GM15510 (cell line): ENCODE measurements around the gene HDAC9.

Source experiments
- POLR2A ChIP-seq: IDR thresholded peaks from 3 replicates; pipeline ENCODE4 v1.6.1; 2011; ENCODE audit warnings: borderline replicate concordance; ENCODE audit not compliant: insufficient read length; ENCODE audit errors: extremely low read depth

HDAC9 gene

DNA sequence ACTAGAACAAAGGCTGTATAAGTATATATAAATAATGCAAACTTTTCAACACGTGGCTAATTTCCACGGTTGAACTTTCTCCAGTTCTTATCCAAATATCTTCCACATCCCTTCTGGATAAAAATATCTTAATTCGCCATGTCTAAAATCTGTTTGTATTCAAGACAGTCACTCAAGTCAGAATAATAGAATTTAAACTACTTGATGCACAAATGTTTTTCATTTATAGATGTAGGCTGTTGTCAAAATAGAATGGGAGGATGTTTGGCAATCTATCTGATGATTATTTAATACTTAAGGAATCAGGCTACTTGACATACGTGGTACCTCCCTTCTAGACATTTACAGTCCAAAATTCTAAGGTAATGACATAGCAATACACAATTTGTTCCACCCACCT is 417.6 kb downstream of the HDAC9 start:
- TF ChIP-seq POLR2A: no peak

DNA sequence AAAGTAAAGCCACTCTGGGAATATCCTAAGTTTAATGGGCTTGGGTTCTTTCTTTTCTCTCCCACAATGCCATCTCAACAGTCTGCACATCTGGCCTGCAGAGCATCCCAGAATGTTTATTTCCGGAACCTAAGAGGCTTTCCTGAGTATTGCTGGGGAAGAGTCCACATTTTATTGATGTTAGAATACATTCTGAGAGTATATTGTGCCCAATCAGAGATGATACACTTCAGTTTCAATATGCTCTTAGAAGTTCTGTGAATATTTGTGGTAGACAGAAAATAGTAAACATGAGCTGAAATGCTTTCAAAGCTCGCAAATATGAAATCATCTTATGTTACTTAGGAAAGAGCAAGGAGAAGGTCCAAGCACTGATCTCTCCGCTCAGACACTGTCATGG is 421.3 kb downstream of the HDAC9 start:
- TF ChIP-seq POLR2A: no peak

DNA sequence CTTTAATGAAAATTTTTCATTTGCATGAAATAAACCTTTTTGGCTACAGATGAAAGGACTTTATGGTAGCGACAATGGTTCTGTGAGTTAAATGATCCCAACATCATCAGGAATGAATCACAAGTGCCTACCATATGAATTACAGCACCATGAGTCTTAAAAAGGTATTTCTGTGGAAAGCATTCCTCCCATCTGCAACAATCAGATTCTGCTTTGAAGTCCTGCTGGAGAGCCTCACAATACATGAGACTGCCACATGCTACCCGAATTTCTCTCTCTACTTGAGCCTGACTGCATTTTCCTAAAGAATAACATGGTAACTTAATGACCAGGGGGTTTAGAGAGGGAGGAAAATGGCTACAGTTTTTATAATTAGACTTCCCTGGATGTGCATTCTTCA is 431.6 kb downstream of the HDAC9 start:
- TF ChIP-seq POLR2A: no peak

GRCh38 chr7:18936265-18936664 is 440.7 kb downstream of the HDAC9 start:
- TF ChIP-seq POLR2A: no peak

GRCh38 chr7:18939771-18940592 is 444.4 kb downstream of the HDAC9 start:
- no peak for TF ChIP-seq POLR2A

DNA sequence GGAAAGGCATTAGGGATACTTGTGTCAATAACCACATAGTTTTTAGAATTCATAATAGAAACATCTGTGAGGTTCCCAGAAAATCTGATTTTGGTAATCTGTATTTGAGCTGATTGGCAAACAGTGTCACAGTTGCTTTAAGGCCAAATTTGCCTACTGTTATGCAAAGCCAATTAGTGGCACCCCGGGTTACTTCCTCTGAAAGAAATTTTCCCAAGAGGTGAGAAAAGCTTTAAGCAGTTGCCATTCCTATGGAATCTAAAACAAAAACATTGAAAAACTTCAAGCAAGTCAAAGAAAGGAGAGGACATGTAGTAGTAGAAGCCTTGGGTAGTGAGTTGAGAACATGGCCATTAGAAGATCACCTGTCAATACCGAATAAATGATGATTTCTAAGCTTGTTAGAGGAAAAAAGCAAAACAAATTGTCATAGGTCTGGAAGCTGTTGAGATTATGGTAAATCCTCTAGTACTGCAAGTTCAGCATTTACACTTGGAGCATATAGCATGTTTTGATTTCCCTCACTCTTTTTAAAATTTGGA is 445.1 kb downstream of the HDAC9 start:
- no peak for TF ChIP-seq POLR2A

DNA sequence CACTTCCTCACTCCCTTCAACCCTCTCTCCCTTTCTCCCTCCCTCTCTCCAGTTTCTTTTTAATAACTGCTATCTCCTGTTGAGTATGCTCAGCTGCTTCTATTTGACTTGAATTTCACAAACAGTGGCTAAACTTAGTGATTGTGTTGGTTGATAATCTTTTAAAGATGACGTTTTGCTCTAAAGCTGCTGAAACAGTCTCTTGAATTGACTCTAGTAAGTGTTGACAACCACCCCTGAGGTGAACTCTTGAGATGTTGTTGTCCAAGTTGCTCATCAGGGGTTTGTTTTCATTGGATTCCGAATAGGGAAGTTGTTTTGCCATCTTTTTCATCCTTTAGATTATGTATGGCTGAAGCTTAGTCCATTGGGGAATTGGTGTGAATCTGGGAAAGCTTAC is 445.7 kb downstream of the HDAC9 start:
- no peak for TF ChIP-seq POLR2A

DNA sequence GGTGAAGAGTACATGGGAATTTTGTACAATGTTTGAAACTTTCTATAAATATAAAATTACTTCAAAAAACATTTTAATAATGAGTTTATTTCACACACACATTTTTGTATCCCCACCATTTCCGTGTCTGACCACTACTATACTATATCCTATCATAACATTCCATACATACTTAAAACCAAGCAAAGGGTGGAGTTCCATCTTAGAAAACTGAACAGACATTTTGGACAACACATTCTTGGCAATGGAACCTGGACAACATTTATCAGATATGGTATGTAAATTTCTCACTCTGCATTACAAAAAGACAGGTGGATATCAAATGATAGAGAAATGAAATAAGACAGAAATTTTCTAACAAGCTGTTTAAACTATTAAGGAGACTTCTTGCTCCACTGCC is 453.0 kb downstream of the HDAC9 start:
- no peak for TF ChIP-seq POLR2A

DNA sequence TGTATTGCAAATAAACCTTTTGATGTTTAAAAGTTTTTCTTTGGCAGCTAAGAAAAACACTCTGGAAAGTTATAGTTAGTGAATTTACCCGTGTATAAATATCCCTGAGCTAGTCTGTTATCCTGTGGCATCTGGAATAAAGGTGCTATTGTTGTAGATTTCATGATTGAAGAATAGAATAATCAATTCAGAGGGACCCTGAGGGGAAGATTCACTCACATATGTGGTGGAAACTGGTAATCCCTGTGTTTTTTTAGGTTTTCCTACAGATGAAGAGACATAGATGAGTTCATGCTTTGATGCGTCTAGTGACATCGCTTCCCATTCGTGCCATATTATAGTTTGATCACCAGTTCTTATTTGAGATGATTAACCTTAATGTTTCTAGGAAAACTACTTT is 457.3 kb downstream of the HDAC9 start:
- TF ChIP-seq POLR2A: no peak

DNA sequence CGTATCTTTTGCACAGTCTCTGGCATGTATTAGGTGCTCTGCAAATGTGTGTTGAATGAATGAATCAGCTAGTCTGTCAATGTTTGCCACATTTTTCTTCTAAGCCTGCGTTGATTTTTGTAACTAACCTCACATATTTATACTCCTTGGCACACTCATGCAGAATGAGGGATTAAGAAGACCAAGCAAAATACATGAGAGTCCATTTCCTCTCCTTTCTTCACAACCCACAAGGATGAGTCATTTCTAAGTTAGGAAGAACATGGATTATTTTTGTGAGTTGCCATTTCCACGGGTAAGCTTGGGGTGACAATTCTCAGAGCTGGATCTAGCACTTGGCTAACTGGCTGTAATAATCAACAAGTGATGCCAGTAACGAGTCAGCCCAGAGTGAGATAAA is 463.1 kb downstream of the HDAC9 start:
- no peak for TF ChIP-seq POLR2A

DNA sequence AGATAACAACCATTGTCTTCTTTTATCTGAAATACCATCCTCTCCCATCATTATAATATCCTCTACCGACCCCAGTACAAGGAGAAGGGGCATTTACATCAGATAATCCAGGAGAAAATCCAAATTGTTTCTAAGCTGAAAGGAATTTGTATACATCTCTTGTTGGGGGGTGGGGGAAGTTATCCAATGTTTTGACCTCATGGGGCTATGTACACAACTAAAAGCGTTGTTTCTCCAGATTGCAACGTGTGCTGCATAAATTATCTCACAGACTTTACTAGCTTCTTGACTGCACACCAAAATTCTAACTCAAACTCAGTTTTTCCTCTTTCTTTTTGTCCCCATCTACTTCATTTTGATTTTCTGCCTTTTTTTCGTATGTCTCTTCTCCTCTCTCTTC is 465.2 kb downstream of the HDAC9 start:
- no peak for TF ChIP-seq POLR2A

GRCh38 chr7:18962031-18962430 is 466.5 kb downstream of the HDAC9 start:
- no peak for TF ChIP-seq POLR2A

- no peak for TF ChIP-seq POLR2A
These were observed 470.1 kb downstream of the HDAC9 start for GRCh38 chr7:18965657-18966056.

- no peak for TF ChIP-seq POLR2A
These were observed 476.3 kb downstream of the HDAC9 start for GRCh38 chr7:18971839-18972238.

DNA sequence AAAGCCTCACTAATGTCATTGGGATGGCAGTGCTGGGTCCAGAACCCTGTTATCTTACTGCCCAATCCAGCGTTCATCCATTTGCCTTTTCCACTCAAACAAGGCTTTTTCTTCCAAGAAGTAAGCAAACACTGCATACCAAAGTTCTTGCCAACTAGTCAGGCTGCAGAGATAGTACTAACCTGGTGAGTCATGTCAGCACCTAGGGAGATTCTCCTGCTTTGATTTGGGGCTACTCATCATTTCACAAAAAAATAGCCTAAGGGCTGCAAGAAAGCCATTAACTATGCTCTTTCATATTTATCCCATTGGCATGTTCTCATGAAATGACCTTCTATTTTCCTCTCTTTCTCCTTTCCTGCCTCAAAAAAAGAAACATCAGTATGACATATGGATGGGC is 479.3 kb downstream of the HDAC9 start:
- no peak for TF ChIP-seq POLR2A

GRCh38 chr7:18975276-18975675 is 479.7 kb downstream of the HDAC9 start:
- no peak for TF ChIP-seq POLR2A
